Stimulated activated CD8-positive, alpha-beta memory T cell treated with anti-CD3 and anti-CD28 coated beads, Interleukin-15, amount 100 ng/mL, for 48 hours (primary cell): ENCODE data around the gene RFT1.
A peak's percentile ranks its signal among the peaks of the same experiment; 100 is the strongest.

Experiments used
- DNase-seq, 2 donors: peaks; one replicate each; pipeline ENCODE4 v3.0.0-alpha.2; 2020; ENCODE audit warnings: low read depth in 2 of 2

Gene RFT1, protein sequence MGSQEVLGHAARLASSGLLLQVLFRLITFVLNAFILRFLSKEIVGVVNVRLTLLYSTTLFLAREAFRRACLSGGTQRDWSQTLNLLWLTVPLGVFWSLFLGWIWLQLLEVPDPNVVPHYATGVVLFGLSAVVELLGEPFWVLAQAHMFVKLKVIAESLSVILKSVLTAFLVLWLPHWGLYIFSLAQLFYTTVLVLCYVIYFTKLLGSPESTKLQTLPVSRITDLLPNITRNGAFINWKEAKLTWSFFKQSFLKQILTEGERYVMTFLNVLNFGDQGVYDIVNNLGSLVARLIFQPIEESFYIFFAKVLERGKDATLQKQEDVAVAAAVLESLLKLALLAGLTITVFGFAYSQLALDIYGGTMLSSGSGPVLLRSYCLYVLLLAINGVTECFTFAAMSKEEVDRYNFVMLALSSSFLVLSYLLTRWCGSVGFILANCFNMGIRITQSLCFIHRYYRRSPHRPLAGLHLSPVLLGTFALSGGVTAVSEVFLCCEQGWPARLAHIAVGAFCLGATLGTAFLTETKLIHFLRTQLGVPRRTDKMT

DNA sequence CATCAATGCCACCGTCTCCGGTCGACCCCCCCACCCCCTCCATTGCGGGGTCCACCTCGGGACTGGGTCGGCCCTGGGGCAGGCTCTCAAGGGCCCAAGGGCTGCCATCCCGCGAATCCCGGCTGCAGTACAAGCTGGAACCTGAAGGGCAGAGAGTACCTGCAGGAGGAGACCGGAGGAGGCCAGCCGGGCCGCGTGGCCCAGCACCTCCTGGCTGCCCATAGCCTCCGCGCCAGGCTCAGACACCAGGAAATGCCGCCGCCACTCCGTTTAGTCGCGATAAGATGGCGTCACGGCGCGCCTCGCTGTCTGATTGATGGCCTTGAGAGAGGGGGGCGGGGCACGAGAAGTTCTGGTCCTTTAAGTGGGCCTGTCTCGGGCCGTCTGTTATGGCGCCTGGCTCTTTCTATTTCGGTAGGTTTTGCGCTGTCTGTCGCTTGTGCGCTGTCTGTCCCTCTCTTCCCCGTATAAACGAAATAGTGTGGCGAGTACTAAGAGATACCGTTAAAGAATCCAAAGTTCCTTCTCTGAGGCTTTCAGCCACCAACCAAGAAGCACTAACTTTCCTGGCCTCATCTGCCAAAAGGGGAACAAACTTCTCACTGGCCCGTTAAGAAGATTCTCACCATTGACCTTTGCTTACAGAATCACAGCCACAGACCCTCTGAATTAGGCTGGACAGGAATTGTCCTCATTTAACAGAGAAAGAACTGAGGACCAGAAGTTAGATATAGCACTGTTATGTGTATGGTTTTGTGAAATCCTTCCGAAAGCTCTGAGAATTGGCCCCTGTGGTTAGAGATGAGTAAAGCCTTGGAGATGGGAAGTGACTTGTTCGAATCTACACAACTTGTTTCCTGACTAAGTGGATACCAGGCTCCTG, at the start of gene RFT1:
Gene RFT1 (minus strand): TSS at position 257 of the 883 bp plus-strand sequence. CDS start 35 bp downstream, at position 222.
- DNase-seq, result peak; percentile 93

- DNase-seq, result no peak
These were observed 49.3 kb upstream of the RFT1 start for GRCh38 chr3:53179580-53179979.

GRCh38 chr3:53178246-53178645, 48.0 kb upstream of the RFT1 start:
- no peak for DNase-seq

DNA sequence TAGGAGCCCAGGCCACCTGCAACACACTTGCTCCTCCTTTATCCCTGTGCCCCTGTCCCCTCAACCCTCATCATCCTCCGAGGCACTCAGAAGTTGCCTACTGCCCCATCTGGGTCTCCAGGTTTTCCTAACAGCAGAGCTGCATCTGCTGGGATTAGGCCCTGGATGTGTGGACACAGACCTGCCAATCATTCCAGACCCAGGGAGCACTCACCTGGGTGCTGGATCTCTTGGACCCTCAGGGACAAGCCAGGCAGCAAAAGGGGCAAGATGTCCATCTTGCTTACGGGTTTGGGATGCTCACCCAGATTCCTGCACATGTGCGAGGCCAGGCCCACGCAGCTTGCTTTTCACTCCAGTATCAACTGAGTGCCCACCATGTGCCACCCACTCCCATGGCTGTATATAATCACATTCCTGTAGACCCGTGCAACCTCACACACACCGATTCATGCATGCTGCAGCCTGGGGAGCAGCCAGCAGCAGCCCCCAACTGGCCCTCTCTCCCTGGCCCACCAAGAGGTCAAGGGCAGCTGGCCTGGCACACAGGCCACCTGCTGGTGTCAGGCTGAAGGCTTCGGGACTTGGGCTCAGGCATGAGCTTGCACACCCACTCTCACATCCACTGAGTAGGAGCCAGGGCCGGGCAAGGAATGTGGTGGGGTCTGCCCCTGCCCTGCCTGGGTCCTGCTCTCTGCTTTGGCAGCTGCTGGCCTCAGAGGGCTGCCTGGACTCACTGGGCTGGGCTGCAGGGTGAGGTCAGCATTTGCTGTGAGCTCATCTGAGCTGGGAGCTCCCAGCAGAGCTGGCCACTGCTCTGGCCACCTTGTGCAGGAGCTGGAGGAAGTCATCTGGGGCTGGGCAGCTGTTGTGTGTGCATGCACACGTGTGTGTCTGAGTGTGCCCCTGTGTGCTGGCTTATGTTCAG, 45.6 kb upstream of the RFT1 start:
- no peak for DNase-seq

- DNase-seq, result no peak
These were observed 44.4 kb upstream of the RFT1 start for GRCh38 chr3:53174346-53175250.

DNA sequence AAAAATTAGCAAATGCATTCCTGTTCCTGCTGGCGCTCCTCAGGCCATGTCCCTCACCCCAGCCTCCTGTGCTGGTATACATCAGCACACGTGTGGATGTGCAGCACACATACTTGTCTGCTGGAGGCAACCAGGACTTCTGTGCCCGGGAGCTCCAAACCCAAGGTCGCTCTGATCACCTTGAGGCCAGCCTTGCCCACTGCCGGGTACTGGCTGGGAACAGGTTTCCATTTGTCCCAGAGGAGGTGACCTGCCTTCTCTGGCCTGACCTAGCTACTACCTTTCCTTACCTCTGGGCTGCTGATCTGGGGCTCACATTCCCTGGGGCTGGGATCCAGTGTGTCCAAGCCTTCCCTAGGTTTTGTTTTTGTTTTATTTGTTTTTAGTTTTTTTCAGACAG, 42.9 kb upstream of the RFT1 start:
- no peak for DNase-seq

- DNase-seq, result no peak
These were observed 41.7 kb upstream of the RFT1 start for GRCh38 chr3:53171827-53172505.

DNA sequence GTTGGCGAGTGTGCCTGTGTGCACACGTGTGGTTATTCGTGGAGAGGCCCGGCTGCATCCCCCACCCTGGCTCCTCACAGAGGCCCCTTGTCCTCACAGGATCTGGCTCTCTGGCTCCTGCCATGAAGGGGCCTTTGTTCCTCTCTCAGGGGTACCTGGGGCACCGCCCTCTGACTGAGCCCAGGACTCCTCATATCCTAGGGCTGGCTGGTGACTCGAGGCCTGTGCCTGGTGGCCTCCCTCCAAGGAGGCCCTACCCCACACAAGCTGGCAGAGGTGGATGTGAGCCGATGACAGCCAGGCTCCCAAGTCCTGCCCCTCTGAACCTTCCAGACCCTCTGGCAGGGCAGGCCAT, 40.8 kb upstream of the RFT1 start:
- no peak for DNase-seq

- DNase-seq, result no peak
These were observed 40.3 kb upstream of the RFT1 start for GRCh38 chr3:53170325-53171063.

DNA sequence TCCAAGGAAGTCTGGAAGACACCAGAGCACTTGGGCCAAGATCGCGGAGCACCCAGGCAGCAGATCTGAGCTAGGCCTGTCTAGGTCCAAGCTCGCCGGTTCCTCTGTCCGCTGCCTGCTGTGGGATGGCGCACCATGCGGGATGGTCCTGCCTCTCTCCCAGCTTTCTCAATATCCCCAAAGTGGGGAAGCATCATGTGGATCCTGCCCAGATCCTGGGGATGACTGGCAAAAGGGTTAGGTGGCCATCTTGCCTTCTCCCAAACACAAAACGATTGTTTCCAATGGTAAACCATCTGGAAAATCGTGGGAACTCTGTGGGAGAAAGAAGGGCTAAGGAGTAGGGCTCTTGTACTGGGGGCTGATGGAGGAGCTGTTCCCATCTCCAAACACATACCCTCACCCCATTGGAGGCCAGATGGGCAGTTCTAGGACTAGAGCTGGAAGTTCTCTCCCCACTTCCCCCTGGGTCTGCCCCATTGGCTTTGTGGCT, 39.6 kb upstream of the RFT1 start:
- no peak for DNase-seq

GRCh38 chr3:53169045-53169831, 39.0 kb upstream of the RFT1 start:
- DNase-seq, result no peak

GRCh38 chr3:53168175-53168923, 38.1 kb upstream of the RFT1 start:
- DNase-seq, result no peak

- DNase-seq, result no peak
These were observed 37.4 kb upstream of the RFT1 start for GRCh38 chr3:53167418-53168174.

DNA sequence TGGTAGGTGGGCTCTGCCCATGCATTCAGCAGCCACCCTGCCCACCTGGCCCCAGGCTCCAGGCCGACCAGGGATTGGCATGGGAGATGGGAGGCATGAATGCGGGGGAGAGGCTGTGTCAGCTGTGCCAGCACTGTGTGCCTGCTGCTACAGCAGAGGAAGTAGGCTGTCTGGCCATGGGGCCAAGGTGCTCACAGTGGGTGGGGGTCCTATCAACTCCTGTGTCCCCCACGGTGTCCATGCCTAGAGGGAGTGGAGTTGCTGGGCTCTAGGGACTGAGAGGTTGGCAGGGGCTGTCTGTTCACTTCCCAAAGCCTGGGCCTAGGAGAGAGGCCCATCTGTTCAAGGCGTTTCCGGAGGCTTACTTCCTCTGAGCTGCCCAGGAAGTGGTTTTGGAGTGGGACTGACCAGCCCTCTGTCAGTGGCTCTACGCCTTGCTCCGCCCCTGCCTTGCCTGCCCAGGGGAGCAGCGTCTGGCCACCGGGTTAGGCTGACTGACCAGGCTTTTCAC, 36.6 kb upstream of the RFT1 start:
- DNase-seq, result no peak

DNA sequence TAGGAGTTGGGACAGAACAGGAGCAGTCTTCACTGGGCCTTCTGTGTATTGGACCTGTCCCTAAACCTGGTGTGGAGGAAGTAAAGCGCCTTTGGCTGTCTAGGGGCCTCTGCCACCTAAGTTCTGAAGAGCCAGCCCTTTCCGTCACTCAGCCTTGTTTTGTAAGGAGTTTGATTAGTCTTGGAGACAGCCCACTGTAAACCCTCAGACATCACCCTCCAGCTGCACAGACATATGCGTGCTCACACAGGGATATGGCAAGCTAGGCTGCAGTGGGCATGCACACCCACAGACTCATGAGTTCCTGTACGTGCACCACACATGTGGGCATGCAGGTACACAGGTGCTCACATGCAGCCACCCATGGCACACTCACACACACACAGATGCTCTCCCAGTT, 36.0 kb upstream of the RFT1 start:
- DNase-seq, result no peak

GRCh38 chr3:53164911-53165310, 34.7 kb upstream of the RFT1 start:
- no peak for DNase-seq
